Adrenal gland (tissue), 5 donors: Measurements from ENCODE around the gene GMFB.
A peak's percentile ranks its signal among the peaks of the same experiment; 100 is the strongest.

Experiments
- CTCF ChIP-seq, 6 experiments: fragments of 450-650 bp in 4 of 6; fragments of 200-600 bp in 2 of 6; sonication (generic) in 1 of 6; IDR thresholded peaks; 1 replicate in 5 of 6; 2 replicates in 1 of 6; pipeline versions ENCODE4 v1.5.1 to v1.8.0; 2016 to 2021; ENCODE audit warnings: antibody characterized with exemption in 6 of 6, mild to moderate bottlenecking in 2 of 6, moderate library complexity in 1 of 6
- POLR2A ChIP-seq, 2 donors: fragments of 450-650 bp; IDR thresholded peaks; one replicate each; pipeline ENCODE4 v1.6.1; 2017; ENCODE audit warnings: antibody characterized with exemption in 2 of 2, mild to moderate bottlenecking in 2 of 2, moderate library complexity in 1 of 2
- donor health status: DM: no; HTN: no; CAD: no.

GRCh38 chr14:54509546-54510501 lies 21.0 kb upstream of the GMFB start, which contains the start of gene CGRRF1:
- TF ChIP-seq POLR2A (IDR thresholded peaks at IDR 0.05) = peak; percentile 69 to 83
- peak; percentile 26 to 93 (median 64) for TF ChIP-seq CTCF (IDR thresholded peaks at IDR 0.05)
